ENCODE data around the gene FEM1C. TPM values are rescaled to one million over a fixed set of nuclear protein-coding genes. Genes with fewer than 3 reads are reported as not detected.

Gene FEM1C
- total RNA-seq, 1 donor from 2014 or later, result 14.3 TPM

DNA sequence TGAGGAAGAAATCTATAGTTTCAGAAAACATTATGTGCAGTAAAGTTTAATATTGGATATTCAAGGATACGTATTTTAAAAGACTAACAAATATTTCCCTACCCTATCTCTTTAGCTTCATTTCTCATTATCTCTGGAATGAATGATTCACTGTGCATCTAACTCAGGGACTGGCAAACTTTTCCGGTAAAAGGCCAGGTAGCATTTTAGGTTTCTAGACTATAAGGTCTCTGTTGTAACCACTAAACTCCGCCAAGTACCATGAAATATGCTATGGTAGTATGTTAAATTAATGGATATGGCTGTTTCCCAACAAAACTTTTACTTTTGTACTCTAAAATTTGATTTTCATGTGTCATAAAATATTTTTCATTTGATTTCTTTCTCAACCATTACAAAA lies 13.2 kb downstream of the FEM1C start:
- Mint-ChIP-seq H3K4me3 (ENCODE audit: low read depth) (no peak overlapping the region), H3K27ac (no peak overlapping the region), H3K36me3 (ENCODE audit: low read depth) (peaks cover 72% of the 10 kb centered on the region), H3K9me3 (no peaks in the 10 kb centered on the region), H3K4me1 (ENCODE audit: low read depth) (peaks cover 46% of the 10 kb centered on the region), H3K27me3 (ENCODE audit: low read depth) (no peaks in the 10 kb centered on the region)
- intact Hi-C loops (cut with micrococcal nuclease), result no loop called here
- DNase-seq (ENCODE audit: low spot score), result no peak

GRCh38 chr5:115530426-115530825 lies 14.1 kb downstream of the FEM1C start:
- H3K4me3 Mint-ChIP-seq (ENCODE audit: low read depth), result no peak overlapping the region
- H3K4me1 Mint-ChIP-seq (ENCODE audit: low read depth), result peaks cover 41% of the 10 kb centered on the region
- H3K27me3 Mint-ChIP-seq (ENCODE audit: low read depth), result no peaks in the 10 kb centered on the region
- H3K27ac Mint-ChIP-seq, result no peak overlapping the region
- H3K36me3 Mint-ChIP-seq (ENCODE audit: low read depth), result peaks cover 70% of the 10 kb centered on the region
- intact Hi-C loops (cut with micrococcal nuclease), result no loop called here
- no peaks in the 10 kb centered on the region for H3K9me3 Mint-ChIP-seq
- DNase-seq (ENCODE audit: low spot score), result no peak

- H3K36me3 Mint-ChIP-seq (ENCODE audit: low read depth), result peaks cover 74% of the 10 kb centered on the region
- H3K27ac Mint-ChIP-seq, result no peak overlapping the region
- H3K4me1 Mint-ChIP-seq (ENCODE audit: low read depth), result peaks cover 37% of the 10 kb centered on the region
Observed at GRCh38 chr5:115526604-115527003, 18.0 kb downstream of the FEM1C start.

GRCh38 chr5:115524199-115524847 lies 20.3 kb downstream of the FEM1C start:
- Mint-ChIP-seq H3K4me3 (ENCODE audit: low read depth) (no peak overlapping the region), H3K4me1 (ENCODE audit: low read depth) (peaks cover 35% of the 10 kb centered on the region), H3K36me3 (ENCODE audit: low read depth) (peaks cover 76% of the 10 kb centered on the region), H3K9me3 (no peaks in the 10 kb centered on the region), H3K27ac (no peak overlapping the region), H3K27me3 (ENCODE audit: low read depth) (no peaks in the 10 kb centered on the region)
- no peak for DNase-seq (ENCODE audit: low spot score)
- intact Hi-C loops (cut with micrococcal nuclease), result loop anchor here (5.0 kb wide), 1 partner anchor 367 kb away; no protein-coding TSS in a partner anchor

More at GRCh38 chr5:115526604-115527003, 18.0 kb downstream of the FEM1C start:
- Mint-ChIP-seq H3K27me3 (ENCODE audit: low read depth) (no peaks in the 10 kb centered on the region), H3K4me3 (ENCODE audit: low read depth) (no peak overlapping the region), H3K9me3 (no peaks in the 10 kb centered on the region)
- intact Hi-C loops (cut with micrococcal nuclease), result no loop called here
- no peak for DNase-seq (ENCODE audit: low spot score)

GRCh38 chr5:115522832-115523403 lies 21.7 kb downstream of the FEM1C start:
- peaks cover 25% of the 10 kb centered on the region for H3K4me1 Mint-ChIP-seq (ENCODE audit: low read depth)
- peaks cover 63% of the 10 kb centered on the region for H3K36me3 Mint-ChIP-seq (ENCODE audit: low read depth)
- H3K27me3 Mint-ChIP-seq (ENCODE audit: low read depth), result no peaks in the 10 kb centered on the region
- intact Hi-C loops (cut with micrococcal nuclease), result loop anchor here (5.0 kb wide), 1 partner anchor 366 kb away; no protein-coding TSS in a partner anchor
- DNase-seq (ENCODE audit: low spot score), result no peak
- H3K27ac Mint-ChIP-seq, result no peak overlapping the region
- no peaks in the 10 kb centered on the region for H3K9me3 Mint-ChIP-seq
- H3K4me3 Mint-ChIP-seq (ENCODE audit: low read depth), result no peak overlapping the region

DNA sequence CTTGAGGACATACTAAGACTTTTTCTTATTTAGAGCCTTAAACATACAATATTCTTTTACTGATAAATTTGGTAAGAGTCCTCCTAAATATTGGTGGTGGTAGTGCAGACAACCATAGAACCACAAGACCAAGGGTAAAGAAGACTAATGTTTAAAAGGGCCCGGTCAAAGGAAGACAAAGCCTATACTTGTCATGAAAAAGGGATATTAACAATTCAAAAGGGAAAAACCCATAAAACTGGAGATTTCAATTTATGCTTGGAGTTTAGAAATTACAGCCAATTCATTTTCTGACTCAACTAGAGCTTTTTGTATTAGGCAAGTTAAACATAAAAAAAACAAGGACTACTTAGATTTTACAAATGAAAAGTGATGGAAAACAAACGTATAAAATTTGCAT lies 24.4 kb downstream of the FEM1C start:
- Mint-ChIP-seq H3K4me3 (ENCODE audit: low read depth) (no peak overlapping the region), H3K27ac (no peak overlapping the region), H3K36me3 (ENCODE audit: low read depth) (peaks cover 51% of the 10 kb centered on the region), H3K27me3 (ENCODE audit: low read depth) (no peaks in the 10 kb centered on the region), H3K4me1 (ENCODE audit: low read depth) (peaks cover 22% of the 10 kb centered on the region), H3K9me3 (no peaks in the 10 kb centered on the region)
- DNase-seq (ENCODE audit: low spot score), result no peak
- intact Hi-C loops (cut with micrococcal nuclease), result loop anchor here (5.0 kb wide), 1 partner anchor 363 kb away; no protein-coding TSS in a partner anchor

DNA sequence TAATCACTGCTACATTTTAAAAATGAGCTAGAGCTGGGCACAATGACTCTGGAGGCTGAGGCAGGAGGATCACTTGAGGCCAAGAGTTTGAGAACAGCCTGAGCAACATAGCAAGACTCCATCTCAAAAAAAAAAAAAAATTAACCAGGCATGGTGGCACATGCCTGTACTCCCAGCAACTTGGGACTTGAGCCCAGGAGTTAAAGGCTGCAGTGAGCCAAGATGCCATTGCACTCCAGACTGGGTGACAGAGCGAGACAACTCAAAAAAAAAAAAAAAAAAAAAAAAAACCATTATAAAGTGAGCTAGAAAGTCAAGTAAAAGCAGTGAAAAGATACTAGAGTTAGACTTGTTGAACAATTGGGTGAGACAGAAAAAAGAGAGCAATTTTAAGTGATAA lies 28.2 kb downstream of the FEM1C start:
- no peak for DNase-seq (ENCODE audit: low spot score)
- Mint-ChIP-seq H3K4me3 (ENCODE audit: low read depth) (no peak overlapping the region), H3K27ac (no peak overlapping the region), H3K27me3 (ENCODE audit: low read depth) (peaks cover 4% of the 10 kb centered on the region), H3K36me3 (ENCODE audit: low read depth) (peaks cover 22% of the 10 kb centered on the region), H3K9me3 (no peaks in the 10 kb centered on the region), H3K4me1 (ENCODE audit: low read depth) (peaks cover 7% of the 10 kb centered on the region)
- intact Hi-C loops (cut with micrococcal nuclease), result no loop called here

DNA sequence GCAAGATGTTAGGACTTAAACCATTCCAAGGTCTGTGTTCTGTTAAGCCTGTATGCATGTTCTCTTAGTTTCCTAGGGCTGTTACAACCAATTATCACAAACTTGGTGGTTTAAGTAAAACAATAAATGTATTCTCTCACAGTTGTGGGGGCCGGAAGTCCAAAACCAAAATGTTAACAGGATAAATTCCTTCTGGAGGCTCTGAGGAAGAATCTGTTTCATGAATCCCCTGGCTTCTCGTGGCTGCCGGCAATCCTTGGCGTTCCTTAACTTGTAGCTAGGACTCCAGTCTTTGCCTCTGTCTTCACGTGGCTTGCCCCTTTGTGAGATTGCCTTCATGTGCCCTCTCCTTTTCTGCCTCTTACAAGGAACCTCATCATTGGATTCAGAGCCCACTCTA lies 30.4 kb downstream of the FEM1C start:
- no peak for DNase-seq (ENCODE audit: low spot score)
- no peak overlapping the region for H3K4me3 Mint-ChIP-seq (ENCODE audit: low read depth)
- peaks cover 9% of the 10 kb centered on the region for H3K36me3 Mint-ChIP-seq (ENCODE audit: low read depth)
- peaks cover 10% of the 10 kb centered on the region for H3K27me3 Mint-ChIP-seq (ENCODE audit: low read depth)
- H3K9me3 Mint-ChIP-seq, result no peaks in the 10 kb centered on the region
- no peak overlapping the region for H3K27ac Mint-ChIP-seq
- peaks cover 2% of the 10 kb centered on the region for H3K4me1 Mint-ChIP-seq (ENCODE audit: low read depth)
- intact Hi-C loops (cut with micrococcal nuclease), result no loop called here

DNA sequence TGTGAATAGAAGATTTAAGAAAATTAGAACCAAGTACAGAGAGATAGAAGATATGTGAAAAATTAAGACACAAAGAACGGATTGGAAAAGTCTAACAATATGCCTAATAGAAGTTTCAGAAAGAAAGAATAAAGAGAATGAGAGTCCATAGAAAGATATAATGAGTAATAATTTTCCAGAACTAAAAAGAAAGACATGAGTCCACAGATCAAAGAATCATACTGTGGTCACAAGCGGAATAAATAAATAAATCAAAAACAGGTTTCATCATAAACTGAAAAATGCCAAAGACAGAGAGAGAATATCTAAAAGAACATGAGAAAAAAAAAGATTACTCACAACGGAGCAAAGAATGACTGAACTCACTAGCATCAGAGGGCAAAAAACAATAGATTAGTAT lies 32.9 kb downstream of the FEM1C start:
- Mint-ChIP-seq H3K36me3 (ENCODE audit: low read depth) (peaks cover under 1% of the 10 kb centered on the region), H3K27me3 (ENCODE audit: low read depth) (peaks cover 10% of the 10 kb centered on the region), H3K27ac (no peak overlapping the region), H3K9me3 (no peaks in the 10 kb centered on the region), H3K4me3 (ENCODE audit: low read depth) (no peak overlapping the region), H3K4me1 (ENCODE audit: low read depth) (peaks cover 2% of the 10 kb centered on the region)
- DNase-seq (ENCODE audit: low spot score), result no peak
- intact Hi-C loops (cut with micrococcal nuclease), result no loop called here

DNA sequence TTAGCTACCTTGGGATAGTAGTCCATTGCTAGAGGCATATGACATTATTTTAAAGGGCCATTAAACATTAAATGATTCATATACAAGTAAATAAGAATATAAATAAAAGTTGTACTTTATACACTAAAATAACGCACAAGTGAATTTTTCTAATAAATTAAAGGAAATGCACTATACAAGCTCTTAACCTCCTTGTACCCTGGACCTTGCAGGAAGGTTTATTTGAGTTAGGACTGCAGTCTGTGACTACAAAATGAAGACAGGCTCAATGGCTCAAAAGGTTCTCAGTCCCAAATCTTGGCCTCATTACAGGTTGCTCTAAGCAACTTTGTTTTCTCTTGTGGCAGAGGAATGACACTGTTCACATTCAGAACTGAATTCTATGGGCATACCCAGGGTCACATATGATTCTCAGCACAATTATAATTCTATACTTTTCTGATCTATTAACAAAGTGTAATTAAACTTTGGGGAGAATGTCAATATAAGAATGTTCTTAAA lies 34.4 kb downstream of the FEM1C start:
- Mint-ChIP-seq H3K27me3 (ENCODE audit: low read depth) (peaks cover 15% of the 10 kb centered on the region), H3K4me3 (ENCODE audit: low read depth) (no peak overlapping the region), H3K9me3 (no peaks in the 10 kb centered on the region), H3K27ac (no peak overlapping the region), H3K4me1 (ENCODE audit: low read depth) (peaks cover 2% of the 10 kb centered on the region), H3K36me3 (ENCODE audit: low read depth) (no peaks in the 10 kb centered on the region)
- intact Hi-C loops (cut with micrococcal nuclease), result no loop called here
- no peak for DNase-seq (ENCODE audit: low spot score)

DNA sequence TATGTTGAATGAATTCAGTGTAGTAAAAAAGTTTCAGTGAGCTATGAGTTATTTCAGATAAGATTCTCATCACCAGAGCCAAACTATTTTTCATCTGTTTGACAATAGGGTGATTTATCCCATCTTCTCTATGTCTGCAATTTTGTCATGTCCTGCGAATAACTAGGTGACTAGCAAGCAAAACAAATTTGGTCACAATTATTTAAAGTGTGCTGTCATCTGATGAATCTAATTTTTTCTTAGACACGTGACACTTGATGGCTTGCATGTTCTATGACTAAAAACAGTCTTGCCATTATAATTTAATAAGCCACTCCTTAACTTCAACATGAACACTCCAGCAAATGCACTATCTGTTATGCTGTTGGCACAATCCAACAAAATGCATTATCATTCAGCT lies 35.0 kb downstream of the FEM1C start:
- Mint-ChIP-seq H3K4me1 (ENCODE audit: low read depth) (peaks cover 2% of the 10 kb centered on the region), H3K9me3 (no peaks in the 10 kb centered on the region), H3K27ac (no peak overlapping the region), H3K36me3 (ENCODE audit: low read depth) (no peaks in the 10 kb centered on the region), H3K27me3 (ENCODE audit: low read depth) (peaks cover 15% of the 10 kb centered on the region), H3K4me3 (ENCODE audit: low read depth) (no peak overlapping the region)
- DNase-seq (ENCODE audit: low spot score), result no peak
- intact Hi-C loops (cut with micrococcal nuclease), result no loop called here

GRCh38 chr5:115507681-115508080 lies 36.9 kb downstream of the FEM1C start:
- no peak for DNase-seq (ENCODE audit: low spot score)
- intact Hi-C loops (cut with micrococcal nuclease), result no loop called here
- Mint-ChIP-seq H3K27ac (no peak overlapping the region), H3K4me3 (ENCODE audit: low read depth) (no peak overlapping the region), H3K27me3 (ENCODE audit: low read depth) (peaks cover 17% of the 10 kb centered on the region), H3K4me1 (ENCODE audit: low read depth) (peaks cover 2% of the 10 kb centered on the region), H3K9me3 (no peaks in the 10 kb centered on the region), H3K36me3 (ENCODE audit: low read depth) (no peaks in the 10 kb centered on the region)

- DNase-seq (ENCODE audit: low spot score), result no peak
- intact Hi-C loops (cut with micrococcal nuclease), result no loop called here
- Mint-ChIP-seq H3K4me3 (ENCODE audit: low read depth) (no peak overlapping the region), H3K36me3 (ENCODE audit: low read depth) (no peaks in the 10 kb centered on the region), H3K27ac (no peak overlapping the region), H3K27me3 (ENCODE audit: low read depth) (peaks cover 19% of the 10 kb centered on the region), H3K9me3 (no peaks in the 10 kb centered on the region), H3K4me1 (ENCODE audit: low read depth) (no peaks in the 10 kb centered on the region)
Observed at GRCh38 chr5:115503420-115503819, 41.2 kb downstream of the FEM1C start.

Measured in activated T-helper 2 cell treated with anti-CD3 and anti-CD28 coated beads, Interferon-gamma antibody, Interleukin-2, Interleukin-4, amounts not matched to agents 10 μg/mL and 5 μg/mL and 100 μg/mL, durations not matched to agents 14 hours and 24 hours and 36 hours (primary cell).